NCI-H82 treated with DMSO at 0.1 percent for 48 hours (cell line): ENCODE results near the gene CCDC43.
"Not testable (repeated sequence)": the region's sequence is repeated elsewhere in the genome, so short reads cannot be mapped to it uniquely, and the experiment has no call there.

ENCODE experiments used
- DNase-seq: peaks from one replicate; lab custom pipeline; 2025; ENCODE audit not compliant: unreplicated experiment; lab: John Stamatoyannopoulos, UW

Gene CCDC43

GRCh38 chr17:44689477-44690217 lies at the start of gene CCDC43:
CCDC43 (minus strand) TSS chr17:44689776; CDS start chr17:44689753, 23 bp downstream.
- DNase-seq, result peak; percentile 80

GRCh38 chr17:44738214-44738906 lies 48.8 kb upstream of the CCDC43 start:
- DNase-seq, result no peak

- DNase-seq, result no peak
These were observed 47.1 kb upstream of the CCDC43 start for GRCh38 chr17:44736551-44737240.

- no peak for DNase-seq
These were observed 44.7 kb upstream of the CCDC43 start for GRCh38 chr17:44734272-44734671.

- no peak for DNase-seq
These were observed 44.2 kb upstream of the CCDC43 start for GRCh38 chr17:44733753-44734152.

GRCh38 chr17:44726121-44726520 lies 36.5 kb upstream of the CCDC43 start:
- DNase-seq, result not testable (repeated sequence)

GRCh38 chr17:44722254-44722653 lies 32.7 kb upstream of the CCDC43 start:
- DNase-seq, result no peak

- no peak for DNase-seq
These were observed 29.9 kb upstream of the CCDC43 start for GRCh38 chr17:44719444-44719843.

- peak; percentile 87 for DNase-seq
These were observed 19.1 kb upstream of the CCDC43 start, which contains the start of gene DBF4B for GRCh38 chr17:44708401-44709263. DBF4B (plus strand) TSS chr17:44708665; CDS start chr17:44708821, 156 bp downstream.

GRCh38 chr17:44707755-44708400 lies 18.3 kb upstream of the CCDC43 start:
- no peak for DNase-seq

- DNase-seq, result not testable (repeated sequence)
These were observed 10.7 kb upstream of the CCDC43 start for GRCh38 chr17:44700288-44700687.

- DNase-seq, result no peak
These were observed 4.0 kb upstream of the CCDC43 start for GRCh38 chr17:44693609-44694008.

GRCh38 chr17:44690746-44691306 lies 1.2 kb upstream of the CCDC43 start:
- DNase-seq, result not testable (repeated sequence)

GRCh38 chr17:44688675-44689476 lies 700 bp downstream of the CCDC43 start:
- DNase-seq, result no peak

GRCh38 chr17:44688200-44688599 lies 1.4 kb downstream of the CCDC43 start:
- DNase-seq, result no peak

- no peak for DNase-seq
These were observed 1.8 kb downstream of the CCDC43 start for GRCh38 chr17:44687756-44688155.

GRCh38 chr17:44683303-44683702 lies 6.3 kb downstream of the CCDC43 start:
- not testable (repeated sequence) for DNase-seq

GRCh38 chr17:44677136-44677535 lies 12.4 kb downstream of the CCDC43 start:
- no peak for DNase-seq

GRCh38 chr17:44673893-44674292 lies 15.7 kb downstream of the CCDC43 start:
- no peak for DNase-seq
